Colonic mucosa (tissue), 4 donors: ENCODE measurements around the gene LRG1. TPM values are rescaled to one million over a fixed set of nuclear protein-coding genes. Genes with fewer than 3 reads are reported as not detected.

Source experiments
- DNase-seq: peaks from one replicate; pipeline ENCODE4 v3.0.0-alpha.2; 2020
- H3K27ac ChIP-seq: fragments of 200-600 bp; one replicate; pipeline ENCODE4 v1.8.0; 2021
- H3K27me3 ChIP-seq: fragments of 200-600 bp; one replicate; pipeline ENCODE4 v1.8.0; 2021
- H3K36me3 ChIP-seq: fragments of 200-600 bp; one replicate; pipeline ENCODE4 v1.8.0; 2021
- H3K4me1 ChIP-seq: fragments of 200-600 bp; one replicate; pipeline ENCODE4 v1.8.0; 2021; ENCODE audit warnings: mild to moderate bottlenecking
- H3K4me3 ChIP-seq: fragments of 200-600 bp; one replicate; pipeline ENCODE4 v1.8.0; 2021
- H3K9ac ChIP-seq, 2 donors: one replicate each; pipeline ENCODE4 v1.7.0; 2013; ENCODE audit warnings: control low read depth in 2 of 2, low read depth in 2 of 2, low read length in 2 of 2
- H3K9me3 ChIP-seq: fragments of 200-600 bp; one replicate; pipeline ENCODE4 v1.8.0; 2021
- CTCF ChIP-seq: fragments of 200-600 bp; IDR thresholded peaks from one replicate; pipeline ENCODE4 v1.8.0; 2022; ENCODE audit warnings: antibody characterized with exemption, mild to moderate bottlenecking
- intact Hi-C: fragments of 100-400 bp; cut with DNase I; formaldehyde crosslinking; loops from one replicate; pipeline ENCODE4 v1.14.1; 2022
- total RNA-seq, 2 donors: library from RNA; stranded (reverse); fragmentation: NEBNext Ultra II Directional in 1 of 2; extraction: Animal tissue kit (Norgen Biotek cat#: 25700) in 1 of 2; gene quantifications; one replicate each; pipeline ENCODE4 v1.2.1, GENCODE V29; 2021
- donor health status: healthy.
- donor health status: DM: no; HTN: no; CAD: no.
- donor health status: DM: no; HTN: no; CAD: no.

The LRG1 gene
- total RNA-seq, 2 donors from 2014 or later: 24.4 to 26.0 TPM

DNA sequence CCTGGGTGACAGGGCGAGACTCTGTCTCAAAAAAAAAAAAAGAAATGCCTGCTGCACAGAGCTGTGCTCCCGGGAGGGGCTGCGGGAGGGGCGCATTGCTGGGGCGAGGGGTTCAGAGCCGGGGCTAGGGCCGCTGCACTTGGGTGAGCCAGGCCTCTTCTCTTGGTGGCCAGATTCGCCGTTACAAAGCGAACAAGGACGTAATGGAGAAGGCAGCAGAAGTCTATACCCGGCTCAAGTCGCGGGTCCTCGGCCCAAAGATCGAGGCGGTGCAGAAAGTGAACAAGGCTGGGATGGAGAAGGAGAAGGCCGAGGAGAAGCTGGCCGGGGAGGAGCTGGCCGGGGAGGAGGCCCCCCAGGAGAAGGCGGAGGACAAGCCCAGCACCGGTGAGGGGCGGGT lies 40.5 kb downstream of the LRG1 start:
- no peaks in the 10 kb centered on the region for H3K4me1 ChIP-seq
- no peaks in the 10 kb centered on the region for H3K27me3 ChIP-seq
- peaks cover 11% of the 10 kb centered on the region for H3K36me3 ChIP-seq
- no peak overlapping the region for H3K9ac ChIP-seq
- TF ChIP-seq CTCF: no peak
- DNase-seq: no peak
- intact Hi-C loops: no loop called here
- H3K4me3 ChIP-seq: no peak overlapping the region
- H3K9me3 ChIP-seq: no peaks in the 10 kb centered on the region
- H3K27ac ChIP-seq: no peak overlapping the region

- intact Hi-C loops: no loop called here
- Histone ChIP-seq H3K27ac (no peak overlapping the region), H3K4me1 (no peaks in the 10 kb centered on the region), H3K36me3 (peaks cover 15% of the 10 kb centered on the region), H3K9ac (no peak overlapping the region), H3K9me3 (no peaks in the 10 kb centered on the region), H3K27me3 (no peaks in the 10 kb centered on the region), H3K4me3 (no peak overlapping the region)
- DNase-seq: no peak
- TF ChIP-seq CTCF: no peak
Measured at GRCh38 chr19:4498694-4499093, 41.1 kb downstream of the LRG1 start.

DNA sequence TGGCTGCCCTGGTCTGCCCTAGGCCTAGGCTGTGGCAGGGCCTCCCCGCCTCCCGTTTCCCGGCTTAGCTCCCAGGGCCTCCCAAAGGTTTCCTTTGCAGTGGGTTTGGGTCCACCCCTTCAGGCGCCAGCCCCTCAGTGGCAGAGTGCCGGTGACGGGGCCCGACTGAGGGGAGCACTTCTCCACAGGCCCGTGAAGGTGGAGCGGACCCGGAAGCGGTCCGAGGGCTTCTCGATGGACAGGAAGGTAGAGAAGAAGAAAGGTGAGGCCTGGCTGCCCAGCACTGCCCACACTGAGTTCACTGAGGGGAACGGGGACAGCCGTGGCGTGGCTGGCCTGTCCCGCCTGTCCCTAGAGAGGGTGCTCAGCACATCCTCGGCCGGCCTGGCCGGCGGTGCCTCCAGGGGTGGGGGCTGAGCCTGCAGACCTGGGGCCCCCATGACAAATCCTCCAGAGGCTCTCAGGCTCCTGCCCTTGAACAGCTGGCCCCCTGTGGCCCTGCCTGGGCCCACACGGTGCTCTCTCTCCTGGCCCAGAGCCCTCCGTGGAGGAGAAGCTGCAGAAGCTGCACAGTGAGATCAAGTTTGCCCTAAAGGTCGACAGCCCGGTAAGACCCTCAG lies 42.0 kb downstream of the LRG1 start:
- intact Hi-C loops: no loop called here
- no peak overlapping the region for H3K4me3 ChIP-seq
- no peak overlapping the region for H3K27ac ChIP-seq
- no peak for TF ChIP-seq CTCF
- no peaks in the 10 kb centered on the region for H3K4me1 ChIP-seq
- no peaks in the 10 kb centered on the region for H3K9me3 ChIP-seq
- H3K36me3 ChIP-seq: peaks cover 15% of the 10 kb centered on the region
- H3K27me3 ChIP-seq: no peaks in the 10 kb centered on the region
- no peak for DNase-seq
- H3K9ac ChIP-seq: no peak overlapping the region

DNA sequence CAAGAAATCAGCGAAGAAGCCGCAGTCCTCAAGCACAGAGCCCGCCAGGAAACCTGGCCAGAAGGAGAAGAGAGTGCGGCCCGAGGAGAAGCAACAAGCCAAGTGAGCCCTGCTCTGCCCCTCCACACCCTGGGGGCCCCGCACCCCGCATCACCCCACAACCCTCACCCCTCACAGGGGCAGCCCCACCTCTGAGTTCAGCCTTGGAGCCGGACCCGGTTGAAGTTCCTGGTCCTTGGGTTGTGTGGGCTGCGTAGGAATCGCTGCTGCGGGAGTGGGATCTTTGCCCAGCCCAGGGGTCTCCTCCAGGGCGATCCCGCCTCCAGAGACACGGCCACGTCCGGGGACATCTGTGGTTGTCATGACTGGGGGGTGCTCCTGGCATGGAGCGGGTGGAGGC lies 43.5 kb downstream of the LRG1 start:
- Histone ChIP-seq H3K36me3 (peaks cover 15% of the 10 kb centered on the region), H3K4me3 (no peak overlapping the region)
- no peak for DNase-seq

DNA sequence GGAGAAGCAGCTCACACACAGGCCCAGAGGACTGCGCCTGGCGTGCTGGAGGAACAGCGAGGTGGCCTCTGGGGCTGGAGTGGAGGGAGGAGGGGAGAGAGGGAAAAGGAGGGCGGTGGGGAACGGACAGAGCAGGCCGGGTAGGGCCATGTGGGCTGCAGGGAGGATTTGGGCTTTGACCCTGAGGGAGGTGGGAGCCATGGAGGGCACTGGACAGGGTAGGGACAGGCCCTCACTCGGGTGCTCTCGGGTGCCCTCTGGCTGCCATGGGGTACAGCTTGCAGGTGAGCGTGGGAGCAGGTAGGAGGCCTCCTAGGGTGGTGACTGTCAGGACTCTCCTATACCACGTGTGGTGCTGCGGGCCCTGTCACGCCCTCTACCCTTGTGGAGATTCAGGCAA lies 44.4 kb downstream of the LRG1 start:
- Histone ChIP-seq H3K27ac (no peak overlapping the region), H3K9ac (no peak overlapping the region), H3K36me3 (peaks cover 15% of the 10 kb centered on the region), H3K4me3 (no peak overlapping the region), H3K27me3 (no peaks in the 10 kb centered on the region), H3K9me3 (no peaks in the 10 kb centered on the region), H3K4me1 (no peaks in the 10 kb centered on the region)
- intact Hi-C loops: no loop called here
- no peak for DNase-seq
- TF ChIP-seq CTCF: peak; percentile 25

More for the DNA sequence above, 43.5 kb downstream of the LRG1 start:
- Histone ChIP-seq H3K27ac (no peak overlapping the region), H3K9ac (no peak overlapping the region), H3K27me3 (no peaks in the 10 kb centered on the region), H3K4me1 (no peaks in the 10 kb centered on the region), H3K9me3 (no peaks in the 10 kb centered on the region)
- intact Hi-C loops: no loop called here
- TF ChIP-seq CTCF: no peak
